ENCODE data around the gene NHSL2. TPM values are rescaled to one million over a fixed set of nuclear protein-coding genes. Genes with fewer than 3 reads are reported as not detected.

Gene NHSL2
- polyA plus RNA-seq, 1 of the 3 experiments (the other 2 are of a cell fraction) = 0.61 TPM

GRCh38 chrX:72001906-72002305 is 91.3 kb downstream of the NHSL2 start:
- CTCF ChIA-PET = interaction anchor here (0.8 to 8.2 kb wide), 6 partner anchors 10 to 125 kb away, joined by 3 to 57 read pairs (median 4); no protein-coding TSS in a partner anchor
- Histone ChIP-seq H3K9ac (no peak overlapping the region), H2AFZ (ENCODE audit: low read depth) (no peak overlapping the region), H3F3A (replicated peaks; ENCODE audit: insufficient read depth) (no peaks in the 10 kb centered on the region), H3K4me2 (no peak overlapping the region), H3K79me2 (ENCODE audit: insufficient read depth) (no peaks in the 10 kb centered on the region), H4K20me1 (ENCODE audit: insufficient read depth) (no peaks in the 10 kb centered on the region; the same call in 1 of the 2 replicates), H3K9me2 (no peaks in the 10 kb centered on the region), H3K9me3 (no peaks in the 10 kb centered on the region), H3K4me1 (ENCODE audit: control insufficient read depth in 1 of 2, insufficient read depth in 2 of 2, low read depth in 1 of 2, low read length in 1 of 2) (peaks cover 0 to 8% of the 10 kb centered on the region in 2 experiments; a peak in 1 of 4 replicates), H3K36me3 (replicated peaks in 1 of 2; ENCODE audit: control insufficient read depth in 1 of 2, insufficient read depth in 2 of 2, low read length in 1 of 2) (no peaks in the 10 kb centered on the region), H3K27ac (ENCODE audit: low read depth in 2 of 2, low read length in 1 of 2) (no peak overlapping the region), H3K4me3 (ENCODE audit: low read depth in 2 of 2, low read length in 1 of 2) (no peak overlapping the region), H3K27me3 (ENCODE audit: insufficient read depth) (peaks cover 12% of the 10 kb centered on the region; the same call in 1 of the 2 replicates)
- no peak for DNase-seq
- POLR2A ChIA-PET = no interaction called here
- WGBS (ENCODE audit: low lambda C conversion rate) = 55% methylated on average over 2 of the region's 2 CpGs
- TF ChIP-seq MAX (IDR thresholded peaks at IDR 0.05; ENCODE audit: low read depth) = no peak
- TF ChIP-seq JUND (IDR thresholded peaks at IDR 0.05) = no peak
- no peak for TF ChIP-seq EP300 (IDR thresholded peaks at IDR 0.05; ENCODE audit: borderline replicate concordance in 1 of 2, low read depth in 1 of 2, low read length in 1 of 2)
- TF ChIP-seq CHD2 (IDR thresholded peaks at IDR 0.05; ENCODE audit: low read length, partially characterized antibody) = no peak
- TF ChIP-seq, protein P1, sequence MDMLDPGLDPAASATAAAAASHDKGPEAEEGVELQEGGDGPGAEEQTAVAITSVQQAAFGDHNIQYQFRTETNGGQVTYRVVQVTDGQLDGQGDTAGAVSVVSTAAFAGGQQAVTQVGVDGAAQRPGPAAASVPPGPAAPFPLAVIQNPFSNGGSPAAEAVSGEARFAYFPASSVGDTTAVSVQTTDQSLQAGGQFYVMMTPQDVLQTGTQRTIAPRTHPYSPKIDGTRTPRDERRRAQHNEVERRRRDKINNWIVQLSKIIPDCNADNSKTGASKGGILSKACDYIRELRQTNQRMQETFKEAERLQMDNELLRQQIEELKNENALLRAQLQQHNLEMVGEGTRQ (IDR thresholded peaks at IDR 0.05; ENCODE audit: borderline replicate concordance, low read depth, low read length) = no peak
- TF ChIP-seq, protein P2, sequence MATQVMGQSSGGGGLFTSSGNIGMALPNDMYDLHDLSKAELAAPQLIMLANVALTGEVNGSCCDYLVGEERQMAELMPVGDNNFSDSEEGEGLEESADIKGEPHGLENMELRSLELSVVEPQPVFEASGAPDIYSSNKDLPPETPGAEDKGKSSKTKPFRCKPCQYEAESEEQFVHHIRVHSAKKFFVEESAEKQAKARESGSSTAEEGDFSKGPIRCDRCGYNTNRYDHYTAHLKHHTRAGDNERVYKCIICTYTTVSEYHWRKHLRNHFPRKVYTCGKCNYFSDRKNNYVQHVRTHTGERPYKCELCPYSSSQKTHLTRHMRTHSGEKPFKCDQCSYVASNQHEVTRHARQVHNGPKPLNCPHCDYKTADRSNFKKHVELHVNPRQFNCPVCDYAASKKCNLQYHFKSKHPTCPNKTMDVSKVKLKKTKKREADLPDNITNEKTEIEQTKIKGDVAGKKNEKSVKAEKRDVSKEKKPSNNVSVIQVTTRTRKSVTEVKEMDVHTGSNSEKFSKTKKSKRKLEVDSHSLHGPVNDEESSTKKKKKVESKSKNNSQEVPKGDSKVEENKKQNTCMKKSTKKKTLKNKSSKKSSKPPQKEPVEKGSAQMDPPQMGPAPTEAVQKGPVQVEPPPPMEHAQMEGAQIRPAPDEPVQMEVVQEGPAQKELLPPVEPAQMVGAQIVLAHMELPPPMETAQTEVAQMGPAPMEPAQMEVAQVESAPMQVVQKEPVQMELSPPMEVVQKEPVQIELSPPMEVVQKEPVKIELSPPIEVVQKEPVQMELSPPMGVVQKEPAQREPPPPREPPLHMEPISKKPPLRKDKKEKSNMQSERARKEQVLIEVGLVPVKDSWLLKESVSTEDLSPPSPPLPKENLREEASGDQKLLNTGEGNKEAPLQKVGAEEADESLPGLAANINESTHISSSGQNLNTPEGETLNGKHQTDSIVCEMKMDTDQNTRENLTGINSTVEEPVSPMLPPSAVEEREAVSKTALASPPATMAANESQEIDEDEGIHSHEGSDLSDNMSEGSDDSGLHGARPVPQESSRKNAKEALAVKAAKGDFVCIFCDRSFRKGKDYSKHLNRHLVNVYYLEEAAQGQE (IDR thresholded peaks at IDR 0.05; ENCODE audit: low read depth, low read length) = no peak
- no peak for TF ChIP-seq TEAD4 (IDR thresholded peaks at IDR 0.05; ENCODE audit: borderline replicate concordance, insufficient read depth)
- no peak for TF ChIP-seq TAF1 (IDR thresholded peaks at IDR 0.05; ENCODE audit: borderline replicate concordance, low read depth, low read length)
- TF ChIP-seq USF1 (IDR thresholded peaks at IDR 0.05; ENCODE audit: borderline replicate concordance, low read depth) = no peak

DNA sequence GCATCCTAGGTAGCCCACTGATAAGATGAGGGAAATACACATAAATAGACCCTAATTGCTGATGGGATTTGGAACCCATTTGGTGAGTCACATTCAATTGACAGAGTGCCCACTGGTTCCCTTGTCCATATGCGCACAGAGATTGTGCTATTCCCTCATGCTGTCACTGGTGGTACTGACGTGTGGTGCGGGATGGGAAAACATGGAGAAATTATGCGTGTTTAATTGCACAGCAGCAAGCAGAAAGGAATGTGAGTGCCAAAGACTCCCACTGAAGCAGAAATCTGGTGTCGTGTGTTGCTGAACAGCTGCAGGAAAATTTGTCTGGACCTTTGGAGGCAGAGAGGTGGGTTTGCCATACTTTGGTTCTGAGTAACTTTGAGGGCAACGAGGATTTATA is 92.2 kb downstream of the NHSL2 start:
- H3K4me2 ChIP-seq = no peak overlapping the region
- DNase-seq = no peak
- no peak overlapping the region for H3K27ac ChIP-seq (ENCODE audit: low read depth in 2 of 2, low read length in 1 of 2)
- ChIA-PET CTCF (interaction anchor here (0.8 to 8.2 kb wide), 6 partner anchors 9 to 128 kb away, joined by 3 to 57 read pairs (median 4); partner anchors contain the start of gene RTL5), POLR2A (no interaction called here)
- no peak overlapping the region for H3K9ac ChIP-seq
- no peak overlapping the region for H3K4me3 ChIP-seq (ENCODE audit: low read depth in 2 of 2, low read length in 1 of 2)
- H3K27me3 ChIP-seq (ENCODE audit: insufficient read depth) = peaks cover 22% of the 10 kb centered on the region; the same call in 1 of the 2 replicates
- peaks cover 0 to 8% of the 10 kb centered on the region in 2 experiments; a peak in 1 of 4 replicates for H3K4me1 ChIP-seq (ENCODE audit: control insufficient read depth in 1 of 2, insufficient read depth in 2 of 2, low read depth in 1 of 2, low read length in 1 of 2)
- no peaks in the 10 kb centered on the region for H3F3A ChIP-seq (replicated peaks; ENCODE audit: insufficient read depth)
- H3K9me2 ChIP-seq = no peaks in the 10 kb centered on the region
- no peaks in the 10 kb centered on the region for H4K20me1 ChIP-seq (ENCODE audit: insufficient read depth)
- H3K36me3 ChIP-seq (replicated peaks in 1 of 2; ENCODE audit: control insufficient read depth in 1 of 2, insufficient read depth in 2 of 2, low read length in 1 of 2) = no peaks in the 10 kb centered on the region
- no peak overlapping the region for H2AFZ ChIP-seq (ENCODE audit: low read depth)
- 85% methylated on average over 6 of the region's 6 CpGs for WGBS (ENCODE audit: low lambda C conversion rate)
- no peaks in the 10 kb centered on the region for H3K9me3 ChIP-seq
- no peaks in the 10 kb centered on the region for H3K79me2 ChIP-seq (ENCODE audit: insufficient read depth)
- TF ChIP-seq EZH2phosphoT487 (IDR thresholded peaks at IDR 0.05; ENCODE audit: borderline replicate concordance, low read depth) (no peak), SMC3 (IDR thresholded peaks at IDR 0.05; ENCODE audit: low read depth, low read length) (no peak), MXI1 (IDR thresholded peaks at IDR 0.05; ENCODE audit: low read depth, low read length) (no peak), EP300 (IDR thresholded peaks at IDR 0.05; ENCODE audit: borderline replicate concordance in 1 of 2, low read depth in 1 of 2, low read length in 1 of 2) (no peak), CHD2 (IDR thresholded peaks at IDR 0.05; ENCODE audit: low read length, partially characterized antibody) (no peak), GABPA (IDR thresholded peaks at IDR 0.05; ENCODE audit: low read depth) (no peak), TCF12 (IDR thresholded peaks at IDR 0.05) (no peak), RFX5 (IDR thresholded peaks at IDR 0.05; ENCODE audit: low read length) (no peak), TEAD4 (IDR thresholded peaks at IDR 0.05; ENCODE audit: borderline replicate concordance, insufficient read depth) (no peak), NFIC (IDR thresholded peaks at IDR 0.05; ENCODE audit: borderline replicate concordance) (no peak), FOXM1 (IDR thresholded peaks at IDR 0.05; ENCODE audit: low read depth) (no peak), FOXJ3 (CRISPR knock-in tag; IDR thresholded peaks at IDR 0.05) (no peak)
- TF ChIP-seq, protein P1 (IDR thresholded peaks at IDR 0.05; ENCODE audit: borderline replicate concordance, low read depth, low read length) = no peak
